SJSA1 (cell line): Measurements from ENCODE around the gene CTAGE6. TPM values are rescaled to one million over a fixed set of nuclear protein-coding genes. Genes with fewer than 3 reads are reported as not detected.

Experiments used
- total RNA-seq: library from RNA; depleted of rRNA; stranded (reverse); fragments of >200 nt; shearing (Covaris generic); gene quantifications from 2 replicates; pipeline ENCODE4 v1.2.3, GENCODE V29; 2014; rRNA removed

CTAGE6 gene
- total RNA-seq, 1 experiment from 2014 or later = not detected

Other genes starting within 250 kb of the CTAGE6 start
- gene CTAGE15, start 185.9 kb downstream of the CTAGE6 start, total RNA-seq = 0.13 and 0.22 TPM in 2 replicates
- gene TCAF2, start 136.7 kb downstream of the CTAGE6 start, total RNA-seq = 1.2 and 2.2 TPM in 2 replicates
- gene TCAF1, start 144.5 kb upstream of the CTAGE6 start, total RNA-seq = 41.4 and 56.5 TPM in 2 replicates
- gene OR2F2, start 177.5 kb upstream of the CTAGE6 start, total RNA-seq = 0.13 TPM in 1 of 2 replicates, not detected in the other
- gene OR2F1, start 197.1 kb upstream of the CTAGE6 start, total RNA-seq = not detected in 2 replicates
- not detected in 2 replicates for gene OR6B1, start 242.6 kb upstream of the CTAGE6 start, total RNA-seq